IMR-90 (cell line): ENCODE results near the gene DCANP1. TPM values are rescaled to one million over a fixed set of nuclear protein-coding genes. Genes with fewer than 3 reads are reported as not detected.

Experiments used
- ATAC-seq: fragments of 200-7000 bp; cut with Tn5 transposase; 2 replicates; pipeline ENCODE4 v1.9.1; 2020; ENCODE audit warnings: low read depth, mild to moderate bottlenecking, moderate library complexity
- BruUV-seq: library from RNA; stranded (reverse); fragments of 400-500 nt; replicated peaks from 2 replicates; lab custom pipeline; 2021; lab: Mats Ljungman, UMichigan
- CTCF ChIA-PET: fragments of 300-600 bp; formaldehyde crosslinking; extraction: SDS; loops from one replicate; lab custom pipeline; 2021; ENCODE audit warnings: antibody characterized with exemption; lab: Yijun Ruan, JAX
- POLR2A ChIA-PET: fragments of 300-600 bp; sonication (Branson Sonifier 250); formaldehyde crosslinking; loops from one replicate; lab custom pipeline; 2022; ENCODE audit warnings: antibody characterized with exemption; ENCODE audit not compliant: unreplicated experiment; lab: Charles Lee
- DNase-seq: peaks from one replicate; pipeline ENCODE4 v3.0.0; 2013
- H2AFZ ChIP-seq: replicated peaks from 2 replicates; pipeline ENCODE3; 2013; ENCODE audit warnings: low read length, mild to moderate bottlenecking; ENCODE audit not compliant: poor library complexity
- H2AK5ac ChIP-seq: 2 replicates; pipeline ENCODE4 v1.6.1; 2013; ENCODE audit warnings: low read depth, low read length, inconsistent platforms
- H2AK9ac ChIP-seq: replicated peaks from 2 replicates; pipeline ENCODE3; 2013; ENCODE audit warnings: mild to moderate bottlenecking, low read depth, low read length, moderate library complexity; ENCODE audit not compliant: poor library complexity
- H2BK120ac ChIP-seq: 2 replicates; pipeline ENCODE4 v1.6.1; 2013; ENCODE audit warnings: low read depth, low read length, inconsistent platforms
- H2BK15ac ChIP-seq: 3 replicates; pipeline ENCODE4 v1.6.1; 2013; ENCODE audit warnings: low read depth, low read length, inconsistent platforms
- H2BK20ac ChIP-seq: 2 replicates; pipeline ENCODE4 v1.6.1; 2013; ENCODE audit warnings: low read depth, mild to moderate bottlenecking, inconsistent platforms, low read length, moderate library complexity
- H2BK5ac ChIP-seq: 2 replicates; pipeline ENCODE4 v1.6.1; 2013; ENCODE audit warnings: mild to moderate bottlenecking, low read depth, low read length, inconsistent platforms; ENCODE audit not compliant: poor library complexity, severe bottlenecking
- H3K14ac ChIP-seq: replicated peaks from 2 replicates; pipeline ENCODE4 v1.6.1; 2013; ENCODE audit warnings: low read depth, low read length, inconsistent platforms
- H3K18ac ChIP-seq: 2 replicates; pipeline ENCODE4 v1.6.1; 2013; ENCODE audit warnings: low read depth, low read length, control low read depth
- H3K23ac ChIP-seq: 2 replicates; pipeline ENCODE4 v1.6.1; 2013; ENCODE audit warnings: low read depth, low read length, inconsistent platforms
- H3K27ac ChIP-seq: 2 replicates; pipeline ENCODE4 v1.5.1; 2013; ENCODE audit warnings: mild to moderate bottlenecking, control low read depth, low read length; ENCODE audit not compliant: insufficient read depth
- H3K27me3 ChIP-seq: 2 replicates; pipeline ENCODE4 v1.6.1; 2013; ENCODE audit warnings: low read length; ENCODE audit not compliant: control insufficient read depth, insufficient read depth
- H3K36me3 ChIP-seq: 2 replicates; pipeline ENCODE4 v1.6.1; 2013; ENCODE audit warnings: low read length, mixed read lengths; ENCODE audit not compliant: control insufficient read depth, insufficient read depth
- H3K4ac ChIP-seq: 2 replicates; pipeline ENCODE4 v1.6.1; 2013; ENCODE audit warnings: low read depth, low read length, inconsistent platforms
- H3K4me1 ChIP-seq: 2 replicates; pipeline ENCODE4 v1.6.1; 2013; ENCODE audit warnings: low read length, mixed read lengths; ENCODE audit not compliant: control insufficient read depth, insufficient read depth
- H3K4me2 ChIP-seq: 2 replicates; pipeline ENCODE4 v1.6.1; 2013; ENCODE audit warnings: low read depth, mild to moderate bottlenecking, control low read depth, low read length, moderate library complexity
- H3K4me3 ChIP-seq: 2 replicates; pipeline ENCODE4 v1.5.1; 2013; ENCODE audit warnings: low read depth, mild to moderate bottlenecking, control low read depth, low read length, moderate library complexity; ENCODE audit not compliant: insufficient read depth
- H3K56ac ChIP-seq: 2 replicates; pipeline ENCODE4 v1.6.1; 2013; ENCODE audit warnings: low read length, inconsistent platforms; ENCODE audit not compliant: insufficient read depth; ENCODE audit errors: extremely low read depth
- H3K79me1 ChIP-seq, 2 experiments: 2 replicates each; pipeline ENCODE4 v1.6.1; 2013; ENCODE audit warnings: low read length in 2 of 2, inconsistent platforms in 1 of 2, low read depth in 1 of 2
- H3K9ac ChIP-seq: 2 replicates; pipeline ENCODE4 v1.6.1; 2013; ENCODE audit warnings: low read depth, low read length, control low read depth
- H3K9me1 ChIP-seq: 2 replicates; pipeline ENCODE4 v1.6.1; 2013; ENCODE audit warnings: low read length, inconsistent platforms; ENCODE audit not compliant: insufficient read depth
- H3K9me3 ChIP-seq: 2 replicates; pipeline ENCODE4 v1.6.1; 2013; ENCODE audit warnings: low read length; ENCODE audit not compliant: control insufficient read depth, insufficient read depth
- H4K20me1 ChIP-seq: 2 replicates; pipeline ENCODE4 v1.6.1; 2013; ENCODE audit warnings: low read length, inconsistent platforms; ENCODE audit not compliant: insufficient read depth
- H4K5ac ChIP-seq: 2 replicates; pipeline ENCODE4 v1.6.1; 2013; ENCODE audit warnings: mild to moderate bottlenecking, low read depth, low read length, control low read depth
- H4K8ac ChIP-seq, 2 experiments: 2 replicates each; pipeline ENCODE4 v1.6.1; 2013; ENCODE audit warnings: low read depth in 2 of 2, low read length in 2 of 2, control low read depth in 1 of 2, inconsistent platforms in 1 of 2
- H4K91ac ChIP-seq: 2 replicates; pipeline ENCODE4 v1.6.1; 2013; ENCODE audit warnings: low read depth, low read length, inconsistent platforms; ENCODE audit not compliant: insufficient read depth
- BHLHE40 ChIP-seq: fragments of 150-350 bp; IDR thresholded peaks from 2 replicates; pipeline ENCODE4 v1.6.1; 2016; ENCODE audit warnings: mild to moderate bottlenecking, low read depth, low read length
- ELK1 ChIP-seq: fragments of 150-350 bp; IDR thresholded peaks from 2 replicates; pipeline ENCODE4 v1.6.1; 2016; ENCODE audit warnings: low read depth, mild to moderate bottlenecking, low read length, moderate library complexity, borderline replicate concordance
- FOS ChIP-seq: fragments of 150-350 bp; IDR thresholded peaks from 2 replicates; pipeline ENCODE4 v1.6.1; 2016; ENCODE audit warnings: low read depth, low read length
- MXI1 ChIP-seq: IDR thresholded peaks from 2 replicates; pipeline ENCODE4 v1.6.1; 2012; ENCODE audit warnings: low read depth, mild to moderate bottlenecking, low read length, moderate library complexity, borderline replicate concordance
- RFX5 ChIP-seq: IDR thresholded peaks from 2 replicates; pipeline ENCODE4 v1.8.0; 2012; ENCODE audit warnings: low read depth, mild to moderate bottlenecking, low read length, moderate library complexity
- WGBS, 2 experiments: methylation state at CpG; one replicate each; pipeline versions ENCODE4 v1.1.5 to v1.1.7; 2013; ENCODE audit warnings: missing lambda C conversion rate in 2 of 2; ENCODE audit not compliant: insufficient read length in 1 of 2; ENCODE audit errors: extremely low coverage in 2 of 2; 5-methylcytosine and 5-hydroxymethylcytosine counted together
- dilution Hi-C: fragments of 300-500 bp; cut with HindIII; formaldehyde crosslinking; loops from one replicate; pipeline ENCODE4 v1.14.3; 2018; ENCODE audit warnings: low sequenced_read_pairs; ENCODE audit not compliant: unreplicated experiment
- in situ Hi-C: fragments of 300-500 bp; cut with MboI; formaldehyde crosslinking; loops from 3 replicates; pipeline ENCODE4 v1.14.3; 2019; ENCODE audit warnings: low sequenced_read_pairs, inconsistent platforms, mixed read lengths
- intact Hi-C: fragments of 100-400 bp; cut with micrococcal nuclease; formaldehyde crosslinking; loops from 2 replicates; pipeline ENCODE4 v1.10.0; 2022
- polyA plus RNA-seq, 3 experiments: library from polyadenylated mRNA; depleted of rRNA; stranded (reverse); fragments of >200 nt; gene quantifications; 2 replicates each; pipeline ENCODE4 v1.2.3, GENCODE V29; 2012; ENCODE audit warnings: low replicate concordance in 1 of 3
- total RNA-seq: library from RNA; depleted of rRNA; stranded (reverse); fragments of >200 nt; gene quantifications from 2 replicates; pipeline ENCODE4 v1.2.3, GENCODE V29; 2012

DCANP1 gene
- total and polyA plus RNA-seq, 2 of the 4 experiments (the other 2 are of a cell fraction): not detected

- POLR2A ChIA-PET: no interaction called here
- intact Hi-C loops: no loop called here
Observed at GRCh38 chr5:135482381-135482933, 35.3 kb upstream of the DCANP1 start.

More at GRCh38 chr5:135482381-135482933, 35.3 kb upstream of the DCANP1 start:
- Histone ChIP-seq H4K91ac (no peak overlapping the region), H2BK5ac (no peak overlapping the region), H3K18ac (no peak overlapping the region), H2AK9ac (no peak overlapping the region), H2AFZ (no peak overlapping the region), H3K4me2 (no peak overlapping the region), H3K4ac (no peak overlapping the region), H3K9ac (no peak overlapping the region), H3K23ac (no peak overlapping the region), H4K8ac (no peak overlapping the region), H3K4me1 (no peaks in the 10 kb centered on the region), H3K14ac (no peak overlapping the region), H3K9me3 (no peaks in the 10 kb centered on the region), H3K27me3 (peaks cover 68% of the 10 kb centered on the region), H3K9me1 (peaks cover 5% of the 10 kb centered on the region; the same call in 1 of the 2 replicates), H3K56ac (no peak overlapping the region), H3K36me3 (no peaks in the 10 kb centered on the region), H2BK20ac (no peak overlapping the region), H2AK5ac (no peak overlapping the region), H2BK15ac (no peak overlapping the region), H3K79me1 (no peaks in the 10 kb centered on the region), H3K27ac (no peak overlapping the region), H3K4me3 (no peak overlapping the region), H2BK120ac (no peak overlapping the region), H4K5ac (no peak overlapping the region), H4K20me1 (no peaks in the 10 kb centered on the region; the same call in 1 of the 2 replicates)
- ATAC-seq: no peak
- CTCF ChIA-PET: no interaction called here
- no peak for TF ChIP-seq ELK1
- TF ChIP-seq FOS: no peak
- no peak for TF ChIP-seq BHLHE40
- TF ChIP-seq MXI1: no peak
- TF ChIP-seq RFX5: no peak
- WGBS, 2 experiments: 67% methylated on average over 8 of the region's 9 CpGs; no CpG with 5 or more reads in 1 of the 2 experiments
- no peak for DNase-seq
- dilution Hi-C loops: no loop called here
- no TSS peak for BruUV-seq
- in situ Hi-C loops: no loop called here
